GM19324 (cell line): ENCODE data around the gene DDX10.

ENCODE experiments used
- ATAC-seq: cut with Tn5 transposase; IDR thresholded peaks from one replicate; pipeline ENCODE4 v1.9.1; 2021; ENCODE audit warnings: mild to moderate bottlenecking, moderate library complexity; ENCODE audit not compliant: unreplicated experiment, low FRiP score

The DDX10 gene

GRCh38 chr11:108863528-108863927 lies 198.7 kb downstream of the DDX10 start:
- no peak for ATAC-seq

DNA sequence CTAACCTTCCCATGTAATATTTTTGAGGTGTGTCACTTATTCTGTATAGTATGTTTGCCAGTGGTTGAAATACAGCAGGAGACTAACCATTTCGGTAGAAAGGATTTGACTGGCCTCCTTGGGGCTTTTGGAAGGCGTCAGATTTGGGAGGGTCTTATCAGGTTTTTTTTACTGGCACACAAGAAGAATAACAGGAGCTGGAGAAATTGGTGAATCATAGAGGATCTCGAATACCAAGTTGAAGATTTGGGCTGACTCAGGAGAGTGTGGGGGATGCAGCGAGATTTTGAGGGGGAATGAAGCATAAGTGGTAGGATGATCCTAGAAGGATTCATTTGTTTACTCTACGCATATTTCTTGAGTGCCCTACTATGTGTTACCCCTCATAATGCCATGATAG lies 200.5 kb downstream of the DDX10 start:
- no peak for ATAC-seq

DNA sequence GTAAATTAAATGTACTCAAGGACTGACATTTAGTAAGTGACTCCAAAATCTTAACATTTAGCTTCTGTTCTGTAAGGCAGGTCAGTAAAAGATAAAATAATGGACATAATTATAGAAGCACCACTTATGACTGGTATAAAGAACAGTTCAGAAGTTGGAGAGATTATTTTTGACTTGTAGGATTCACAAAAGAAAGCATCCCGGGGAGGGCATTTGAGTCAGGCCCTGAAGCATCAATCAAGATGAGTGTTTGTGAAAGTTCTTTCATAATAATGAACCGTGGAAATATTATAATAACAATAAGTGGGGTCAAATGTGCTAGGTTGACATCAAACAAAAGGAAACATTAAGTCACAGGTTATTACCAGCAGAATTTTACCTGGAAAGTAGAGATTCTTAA lies 201.9 kb downstream of the DDX10 start:
- ATAC-seq, result no peak

GRCh38 chr11:108870373-108871020 lies 205.6 kb downstream of the DDX10 start:
- ATAC-seq, result no peak

DNA sequence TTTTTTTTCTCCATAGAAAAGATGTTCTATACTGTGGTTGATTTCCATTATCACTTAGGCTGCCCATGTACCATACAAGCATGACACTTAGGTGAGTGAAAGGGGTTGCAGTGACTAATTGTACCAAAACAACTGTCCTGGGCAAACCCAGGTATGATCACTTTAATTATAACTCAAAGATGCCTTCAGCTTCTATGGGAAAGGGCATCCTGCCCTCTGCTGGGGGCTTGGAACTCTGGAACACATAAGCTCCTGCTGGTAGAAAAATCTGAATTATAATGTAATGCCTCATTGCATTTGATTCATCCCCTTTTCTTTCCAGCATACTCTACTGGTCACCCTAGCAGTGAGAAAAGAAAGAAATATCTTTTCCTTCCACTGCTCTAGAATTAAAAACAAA lies 206.3 kb downstream of the DDX10 start:
- ATAC-seq, result no peak

DNA sequence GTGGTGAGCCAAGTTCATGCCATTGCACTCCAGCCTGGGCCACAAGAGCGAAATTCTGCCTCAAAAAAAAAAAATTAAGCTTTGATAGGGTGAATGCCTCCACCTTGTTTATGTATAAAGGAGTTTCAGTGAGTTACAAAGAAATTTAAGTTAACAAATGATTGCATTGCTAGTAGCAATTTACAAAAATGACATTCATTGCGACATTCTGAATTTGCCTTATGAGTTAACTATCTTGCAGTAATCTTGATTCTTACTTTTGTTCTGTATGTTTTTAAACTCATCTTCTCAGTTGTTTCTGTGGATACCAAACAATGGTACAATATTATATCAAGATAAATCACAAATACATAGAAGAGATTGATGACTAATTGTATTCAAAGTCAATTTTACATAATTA lies 207.0 kb downstream of the DDX10 start:
- no peak for ATAC-seq

DNA sequence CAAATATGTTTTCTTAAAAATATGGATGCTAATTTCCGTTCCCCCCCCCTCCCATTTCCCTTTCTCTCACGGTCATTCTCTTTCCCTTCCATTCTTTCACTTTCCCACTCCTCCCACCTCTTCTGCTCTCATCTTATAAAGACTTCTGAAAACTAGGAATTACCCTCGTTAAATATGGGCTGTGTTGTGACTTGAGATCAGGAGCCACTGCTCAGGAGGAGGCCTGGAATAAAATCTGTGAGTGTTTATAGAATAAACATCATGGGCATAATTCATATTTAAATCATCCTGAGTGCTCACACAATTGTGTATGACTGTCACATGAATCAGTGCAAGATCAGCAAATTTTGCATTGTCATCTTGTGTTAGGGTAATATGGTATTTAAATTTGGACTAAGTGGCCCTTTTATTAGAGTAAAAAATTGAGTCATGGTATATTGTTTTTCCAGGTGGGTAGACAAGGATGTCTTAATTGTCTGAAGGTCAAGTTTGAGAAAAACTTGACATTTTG lies 208.0 kb downstream of the DDX10 start:
- no peak for ATAC-seq

GRCh38 chr11:108873310-108873709 lies 208.4 kb downstream of the DDX10 start:
- no peak for ATAC-seq

GRCh38 chr11:108873941-108874340 lies 209.1 kb downstream of the DDX10 start:
- no peak for ATAC-seq

DNA sequence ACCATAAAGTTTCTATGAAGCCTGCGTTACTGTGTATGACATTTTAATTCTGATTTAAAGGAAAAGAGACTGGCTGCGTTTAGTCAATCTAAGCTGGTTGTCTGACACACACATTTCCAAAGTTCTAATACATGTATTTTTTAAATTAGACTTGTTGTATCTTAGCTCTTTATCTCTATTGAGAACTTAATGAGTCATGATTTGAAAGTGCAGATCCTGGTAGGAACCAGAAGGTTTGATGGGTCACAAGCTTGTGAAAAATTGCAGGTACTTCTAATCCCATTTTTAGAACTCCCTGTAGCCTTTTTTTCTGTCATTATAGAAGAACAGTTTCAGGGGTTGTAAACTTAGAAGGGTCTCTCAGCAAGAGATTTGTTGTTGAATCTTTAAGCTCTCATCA lies 210.3 kb downstream of the DDX10 start:
- no peak for ATAC-seq

DNA sequence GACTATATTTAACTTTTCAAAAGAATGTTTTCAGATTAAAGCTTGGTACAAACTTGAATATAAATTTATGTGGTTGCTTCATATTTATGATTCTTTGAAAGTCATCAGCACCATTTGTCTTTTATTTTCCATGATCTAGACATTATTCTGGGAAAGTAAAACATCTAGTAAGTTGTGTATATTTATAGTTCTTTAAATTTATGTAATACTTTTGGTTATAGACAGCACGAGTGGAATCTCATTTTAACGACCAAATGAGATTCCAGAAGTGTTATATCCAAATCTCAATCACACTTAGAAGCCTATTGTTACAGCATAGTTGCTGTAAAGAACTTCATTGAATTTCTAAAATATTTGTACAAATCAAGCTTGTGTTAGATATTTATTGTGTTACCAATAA lies 212.3 kb downstream of the DDX10 start:
- no peak for ATAC-seq

DNA sequence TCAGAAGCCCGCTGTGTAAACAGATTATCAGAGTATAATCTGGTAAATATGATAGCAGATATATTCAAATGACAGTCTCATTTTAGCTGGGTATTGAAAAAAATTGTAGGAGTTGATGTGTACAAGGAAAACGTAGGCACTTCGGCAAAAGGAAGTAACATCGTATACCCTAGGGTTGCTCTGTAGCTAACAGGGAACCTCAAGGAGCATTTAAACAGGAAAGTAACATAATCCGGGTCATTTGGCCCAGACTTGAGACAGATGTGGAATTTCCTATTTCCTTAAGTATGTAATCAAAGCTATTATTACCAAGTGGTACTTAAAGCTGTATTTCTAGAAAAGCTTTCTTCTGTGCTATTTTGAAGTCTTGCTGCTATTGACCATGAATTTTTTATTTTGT lies 215.6 kb downstream of the DDX10 start:
- no peak for ATAC-seq

GRCh38 chr11:108881131-108881530 lies 216.3 kb downstream of the DDX10 start:
- no peak for ATAC-seq

DNA sequence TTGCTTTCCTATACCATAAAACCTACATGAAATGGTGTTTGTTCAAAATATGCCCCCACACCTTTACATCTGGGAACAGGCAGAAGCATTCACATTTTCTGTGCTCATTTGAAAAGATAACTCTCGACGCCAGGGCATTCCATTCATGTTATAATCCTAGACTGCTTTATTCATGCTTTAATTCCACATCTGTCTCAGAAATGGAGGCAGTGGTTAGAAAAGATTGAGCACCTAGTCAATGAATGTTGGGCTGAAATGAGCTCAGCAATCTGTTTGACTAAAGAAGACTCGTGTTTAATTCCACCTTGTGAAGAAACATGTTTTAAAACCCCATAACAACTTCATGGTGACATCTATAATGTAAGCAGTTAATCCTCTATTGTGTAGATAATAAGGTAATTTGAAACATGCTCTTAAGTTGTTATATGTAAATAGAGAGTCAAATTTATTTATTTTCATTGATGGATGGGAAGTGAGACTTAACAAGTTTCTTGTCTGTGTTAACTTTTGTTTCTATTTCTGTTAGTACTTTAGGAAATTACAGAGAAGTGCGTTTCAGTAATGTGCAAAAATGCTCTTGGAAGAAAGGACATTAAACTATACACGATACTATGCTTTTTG lies 217.5 kb downstream of the DDX10 start:
- ATAC-seq, result no peak

DNA sequence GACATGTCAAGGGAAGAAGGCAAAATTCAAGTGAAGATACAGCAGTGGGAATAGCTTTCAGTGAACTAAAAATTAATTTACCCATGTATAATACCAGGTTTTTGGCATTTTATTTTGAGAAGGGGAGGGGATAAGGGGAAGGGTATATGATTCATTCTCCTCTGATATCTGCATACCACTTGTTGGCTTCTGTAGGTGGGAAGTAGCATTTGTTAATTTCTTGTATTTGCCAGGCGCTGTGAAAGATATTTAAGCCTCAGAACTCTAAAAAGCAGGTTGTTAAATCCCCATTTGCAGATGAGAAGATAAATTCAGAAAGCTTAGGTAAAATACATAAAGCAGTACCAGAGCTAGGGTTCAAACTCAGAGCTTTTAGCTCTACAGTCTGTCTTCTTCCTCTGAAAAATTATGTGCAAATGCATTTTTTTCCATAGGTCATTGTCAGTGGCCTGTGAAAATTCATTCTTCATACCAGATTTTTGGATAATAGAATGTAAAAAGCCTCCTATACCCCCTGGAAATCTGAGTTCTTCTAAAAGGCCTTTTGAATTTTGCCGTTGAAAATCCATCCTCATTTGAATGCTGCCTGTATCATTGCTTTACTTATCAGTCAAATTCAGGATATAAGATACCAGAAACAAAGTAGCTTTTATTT lies 221.3 kb downstream of the DDX10 start:
- ATAC-seq, result no peak

GRCh38 chr11:108886660-108887009 lies 221.8 kb downstream of the DDX10 start:
- ATAC-seq, result no peak

- no peak for ATAC-seq
These were observed 222.8 kb downstream of the DDX10 start for GRCh38 chr11:108887436-108888238.

GRCh38 chr11:108890482-108891105 lies 225.7 kb downstream of the DDX10 start:
- no peak for ATAC-seq

- no peak for ATAC-seq
These were observed 226.3 kb downstream of the DDX10 start for GRCh38 chr11:108891143-108891542.

- no peak for ATAC-seq
These were observed 227.1 kb downstream of the DDX10 start for GRCh38 chr11:108891909-108892511.
